ENCODE results near the gene HUNK.

The HUNK gene

GRCh38 chr21:31882711-31883110, 9.9 kb downstream of the HUNK start:
- Histone ChIP-seq H3K18ac (ENCODE audit: low read length) (no peak overlapping the region), H3K27ac (ENCODE audit: low read depth, low read length) (no peak overlapping the region), H4K91ac (ENCODE audit: low read depth, low read length) (no peak overlapping the region), H2AK5ac (ENCODE audit: low read length) (no peak overlapping the region), H2BK12ac (ENCODE audit: low read length) (no peak overlapping the region), H3K79me1 (ENCODE audit: low read length) (no peaks in the 10 kb centered on the region), H4K12ac (ENCODE audit: low read depth, low read length) (no peak overlapping the region), H3K9me3 (ENCODE audit: insufficient read depth, low read depth, low read length) (no peaks in the 10 kb centered on the region), H2AFZ (ENCODE audit: insufficient read depth, low read length, poor library complexity) (no peak overlapping the region), H3K79me2 (ENCODE audit: control insufficient read depth, insufficient read depth, low read length, poor library complexity) (no peaks in the 10 kb centered on the region), H2BK5ac (ENCODE audit: low read depth, low read length, poor library complexity) (no peak overlapping the region), H3K4me2 (ENCODE audit: low read length) (no peak overlapping the region), H4K8ac (ENCODE audit: low read depth, low read length) (no peak overlapping the region), H3K36me3 (ENCODE audit: control insufficient read depth in 1 of 2, insufficient read depth in 2 of 2, low read length in 2 of 2) (no peaks in the 10 kb centered on the region), H3K4me1 (ENCODE audit: control insufficient read depth in 1 of 2, insufficient read depth in 2 of 2, low read length in 2 of 2) (peaks cover 0 to 3% of the 10 kb centered on the region in 2 experiments), H3K9ac (ENCODE audit: low read length) (no peak overlapping the region), H3K4ac (ENCODE audit: low read depth, low read length) (no peak overlapping the region), H3K23ac (ENCODE audit: low read length) (no peak overlapping the region), H2BK120ac (ENCODE audit: insufficient read depth, low read length, poor library complexity) (no peak overlapping the region), H3K14ac (ENCODE audit: low read length) (no peak overlapping the region), H3K27me3 (ENCODE audit: insufficient read depth, low read length) (no peaks in the 10 kb centered on the region), H3K4me3 (ENCODE audit: low read depth, low read length) (no peak overlapping the region)
- peak in 1 of 2 donors; percentile 40 for DNase-seq

GRCh38 chr21:31885146-31885545, 12.3 kb downstream of the HUNK start:
- no peak overlapping the region for H3K18ac ChIP-seq (ENCODE audit: low read length)
- no peak overlapping the region for H4K91ac ChIP-seq (ENCODE audit: low read depth, low read length)
- H4K12ac ChIP-seq (ENCODE audit: low read depth, low read length) = no peak overlapping the region
- no peak overlapping the region for H3K27ac ChIP-seq (ENCODE audit: low read depth, low read length)
- no peak overlapping the region for H3K4ac ChIP-seq (ENCODE audit: low read depth, low read length)
- no peak overlapping the region for H2AK5ac ChIP-seq (ENCODE audit: low read length)
- DNase-seq = no peak
- no peak overlapping the region for H3K23ac ChIP-seq (ENCODE audit: low read length)
- H3K36me3 ChIP-seq (ENCODE audit: control insufficient read depth in 1 of 2, insufficient read depth in 2 of 2, low read length in 2 of 2) = no peaks in the 10 kb centered on the region
- H3K4me2 ChIP-seq (ENCODE audit: low read length) = no peak overlapping the region
- H3K79me2 ChIP-seq (ENCODE audit: control insufficient read depth, insufficient read depth, low read length, poor library complexity) = no peaks in the 10 kb centered on the region
- no peak overlapping the region for H3K4me3 ChIP-seq (ENCODE audit: low read depth, low read length)
- no peaks in the 10 kb centered on the region for H3K9me3 ChIP-seq (ENCODE audit: insufficient read depth, low read depth, low read length)
- no peak overlapping the region for H2BK120ac ChIP-seq (ENCODE audit: insufficient read depth, low read length, poor library complexity)
- no peaks in the 10 kb centered on the region for H3K27me3 ChIP-seq (ENCODE audit: insufficient read depth, low read length)
- WGBS (ENCODE audit: extremely low coverage, insufficient coverage, insufficient read length) = no CpG with 5 or more reads among the region's 11 CpGs
- no peak overlapping the region for H4K8ac ChIP-seq (ENCODE audit: low read depth, low read length)
- no peak overlapping the region for H3K14ac ChIP-seq (ENCODE audit: low read length)
- no peak overlapping the region for H2BK12ac ChIP-seq (ENCODE audit: low read length)
- peaks cover 0 to 6% of the 10 kb centered on the region in 2 experiments for H3K4me1 ChIP-seq (ENCODE audit: control insufficient read depth in 1 of 2, insufficient read depth in 2 of 2, low read length in 2 of 2)
- H3K9ac ChIP-seq (ENCODE audit: low read length) = no peak overlapping the region
- H2AFZ ChIP-seq (ENCODE audit: insufficient read depth, low read length, poor library complexity) = no peak overlapping the region
- H2BK5ac ChIP-seq (ENCODE audit: low read depth, low read length, poor library complexity) = no peak overlapping the region
- no peaks in the 10 kb centered on the region for H3K79me1 ChIP-seq (ENCODE audit: low read length)

- H3K4me1 ChIP-seq (ENCODE audit: control insufficient read depth in 1 of 2, insufficient read depth in 2 of 2, low read length in 2 of 2) = peaks cover 0 to 6% of the 10 kb centered on the region in 2 experiments
- H4K12ac ChIP-seq (ENCODE audit: low read depth, low read length) = no peak overlapping the region
- no peak overlapping the region for H4K91ac ChIP-seq (ENCODE audit: low read depth, low read length)
- no peak overlapping the region for H3K4me2 ChIP-seq (ENCODE audit: low read length)
- H2BK5ac ChIP-seq (ENCODE audit: low read depth, low read length, poor library complexity) = no peak overlapping the region
- no peak overlapping the region for H2AFZ ChIP-seq (ENCODE audit: insufficient read depth, low read length, poor library complexity)
- no peak overlapping the region for H3K14ac ChIP-seq (ENCODE audit: low read length)
- peak in 1 of 2 donors; percentile 59 for DNase-seq
- no peak overlapping the region for H3K4me3 ChIP-seq (ENCODE audit: low read depth, low read length)
- no peak overlapping the region for H3K9ac ChIP-seq (ENCODE audit: low read length)
- H2AK5ac ChIP-seq (ENCODE audit: low read length) = no peak overlapping the region
- no peak overlapping the region for H3K18ac ChIP-seq (ENCODE audit: low read length)
- no peak overlapping the region for H2BK12ac ChIP-seq (ENCODE audit: low read length)
- no peaks in the 10 kb centered on the region for H3K79me2 ChIP-seq (ENCODE audit: control insufficient read depth, insufficient read depth, low read length, poor library complexity)
- no peaks in the 10 kb centered on the region for H3K36me3 ChIP-seq (ENCODE audit: control insufficient read depth in 1 of 2, insufficient read depth in 2 of 2, low read length in 2 of 2)
- no peak overlapping the region for H3K4ac ChIP-seq (ENCODE audit: low read depth, low read length)
- H3K27ac ChIP-seq (ENCODE audit: low read depth, low read length) = no peak overlapping the region
- no peaks in the 10 kb centered on the region for H3K27me3 ChIP-seq (ENCODE audit: insufficient read depth, low read length)
- no peak overlapping the region for H4K8ac ChIP-seq (ENCODE audit: low read depth, low read length)
- H2BK120ac ChIP-seq (ENCODE audit: insufficient read depth, low read length, poor library complexity) = no peak overlapping the region
- H3K23ac ChIP-seq (ENCODE audit: low read length) = no peak overlapping the region
- no CpG with 5 or more reads among the region's 5 CpGs for WGBS (ENCODE audit: extremely low coverage, insufficient coverage, insufficient read length)
- H3K9me3 ChIP-seq (ENCODE audit: insufficient read depth, low read depth, low read length) = no peaks in the 10 kb centered on the region
- H3K79me1 ChIP-seq (ENCODE audit: low read length) = no peaks in the 10 kb centered on the region
These were observed 14.1 kb downstream of the HUNK start for GRCh38 chr21:31886915-31887314.

GRCh38 chr21:31887391-31887841, 14.6 kb downstream of the HUNK start:
- Histone ChIP-seq H3K36me3 (ENCODE audit: control insufficient read depth in 1 of 2, insufficient read depth in 2 of 2, low read length in 2 of 2) (no peaks in the 10 kb centered on the region), H2BK12ac (ENCODE audit: low read length) (no peak overlapping the region), H2BK5ac (ENCODE audit: low read depth, low read length, poor library complexity) (no peak overlapping the region), H3K27ac (ENCODE audit: low read depth, low read length) (no peak overlapping the region), H2AFZ (ENCODE audit: insufficient read depth, low read length, poor library complexity) (no peak overlapping the region), H2AK5ac (ENCODE audit: low read length) (no peak overlapping the region), H4K12ac (ENCODE audit: low read depth, low read length) (no peak overlapping the region), H3K79me1 (ENCODE audit: low read length) (no peaks in the 10 kb centered on the region), H3K4me2 (ENCODE audit: low read length) (no peak overlapping the region), H3K9me3 (ENCODE audit: insufficient read depth, low read depth, low read length) (no peaks in the 10 kb centered on the region), H3K4me1 (ENCODE audit: control insufficient read depth in 1 of 2, insufficient read depth in 2 of 2, low read length in 2 of 2) (peaks cover 0 to 6% of the 10 kb centered on the region in 2 experiments), H4K8ac (ENCODE audit: low read depth, low read length) (no peak overlapping the region), H3K14ac (ENCODE audit: low read length) (no peak overlapping the region), H3K27me3 (ENCODE audit: insufficient read depth, low read length) (no peaks in the 10 kb centered on the region), H3K18ac (ENCODE audit: low read length) (no peak overlapping the region), H3K4me3 (ENCODE audit: low read depth, low read length) (no peak overlapping the region), H4K91ac (ENCODE audit: low read depth, low read length) (no peak overlapping the region), H3K79me2 (ENCODE audit: control insufficient read depth, insufficient read depth, low read length, poor library complexity) (no peaks in the 10 kb centered on the region), H2BK120ac (ENCODE audit: insufficient read depth, low read length, poor library complexity) (no peak overlapping the region), H3K9ac (ENCODE audit: low read length) (no peak overlapping the region), H3K23ac (ENCODE audit: low read length) (no peak overlapping the region), H3K4ac (ENCODE audit: low read depth, low read length) (no peak overlapping the region)
- WGBS (ENCODE audit: extremely low coverage, insufficient coverage, insufficient read length) = no CpG with 5 or more reads among the region's 13 CpGs
- DNase-seq = peak in 1 of 2 donors; percentile 64

Measured in trophoblast cell (in vitro differentiated cells and primary cell).